Natural killer cell (primary cell): Measurements from ENCODE around the gene TMEM61. TPM values are rescaled to one million over a fixed set of nuclear protein-coding genes. Genes with fewer than 3 reads are reported as not detected.

ENCODE experiments used
- ATAC-seq, 3 donors: fragments of 150-1000 bp in 2 of 3; fragments of 200-7000 bp in 1 of 3; cut with Tn5 transposase; 1 replicate in 1 of 3; 2 replicates in 2 of 3; pipeline ENCODE4 v1.10.0; 2021; ENCODE audit warnings: mild to moderate bottlenecking in 2 of 3, moderate library complexity in 2 of 3
- DNase-seq, 2 donors: peaks; one replicate each; pipeline versions ENCODE4 v3.0.0 to v3.0.0-alpha.2; 2013 to 2021; ENCODE audit warnings: mixed read lengths in 1 of 2
- H3K27ac ChIP-seq: one replicate; pipeline ENCODE4 v1.5.1; 2013; ENCODE audit warnings: mild to moderate bottlenecking, low read length
- H3K27me3 ChIP-seq: one replicate; pipeline ENCODE4 v1.6.1; 2013; ENCODE audit warnings: low read length; ENCODE audit not compliant: control insufficient read depth, insufficient read depth
- H3K36me3 ChIP-seq: one replicate; pipeline ENCODE4 v1.6.1; 2013; ENCODE audit warnings: low read length; ENCODE audit not compliant: control insufficient read depth, insufficient read depth
- H3K4me1 ChIP-seq: one replicate; pipeline ENCODE4 v1.6.1; 2013; ENCODE audit warnings: low read length; ENCODE audit not compliant: control insufficient read depth, insufficient read depth
- H3K4me3 ChIP-seq: one replicate; pipeline ENCODE4 v1.5.1; 2013; ENCODE audit warnings: low read length
- H3K9me3 ChIP-seq: one replicate; pipeline ENCODE4 v1.6.1; 2013; ENCODE audit warnings: low read length; ENCODE audit not compliant: control insufficient read depth, insufficient read depth
- H3K27ac Mint-ChIP-seq, 2 donors: one replicate each; pipeline ENCODE4 v1.8.0; 2022; ENCODE audit warnings: mild to moderate bottlenecking in 2 of 2, mixed read lengths in 2 of 2, moderate library complexity in 1 of 2
- H3K27me3 Mint-ChIP-seq, 2 donors: one replicate each; pipeline ENCODE4 v1.8.0; 2022; ENCODE audit warnings: low read depth in 2 of 2, mixed read lengths in 2 of 2
- H3K36me3 Mint-ChIP-seq: one replicate; pipeline ENCODE4 v1.8.0; 2022; ENCODE audit warnings: mixed read lengths
- H3K4me1 Mint-ChIP-seq, 2 donors: one replicate each; pipeline ENCODE4 v1.8.0; 2022; ENCODE audit warnings: mixed read lengths in 2 of 2
- H3K4me3 Mint-ChIP-seq: one replicate; pipeline ENCODE4 v1.8.0; 2022; ENCODE audit warnings: mild to moderate bottlenecking, moderate library complexity, mixed read lengths
- H3K9me3 Mint-ChIP-seq, 2 donors: one replicate each; pipeline ENCODE4 v1.8.0; 2022; ENCODE audit warnings: mixed read lengths in 2 of 2
- WGBS: methylation state at CpG from one replicate; pipeline ENCODE4 v1.1.7; 2013; ENCODE audit warnings: missing lambda C conversion rate; ENCODE audit not compliant: insufficient coverage; 5-methylcytosine and 5-hydroxymethylcytosine counted together
- intact Hi-C: fragments of 100-400 bp; cut with micrococcal nuclease; formaldehyde crosslinking; loops from one replicate; pipeline ENCODE4 v1.14.2; 2022
- total RNA-seq, 4 donors: library from RNA; stranded (reverse); fragments of 120-200 nt in 1 of 4; gene quantifications; one replicate each; pipeline versions ENCODE4 v1.2.3 to v1.2.4, GENCODE V29; 2013 to 2022
- TF ChIP-seq, protein P1 (sequence below): fragments of 200-600 bp; IDR thresholded peaks from one replicate; pipeline ENCODE4 v1.8.0; 2022; ENCODE audit warnings: antibody characterized with exemption

TMEM61 gene
- total RNA-seq, 3 donors from 2014 or later (not counting 1 experiment from before 2014, with no cell fraction given), result not detected

DNA sequence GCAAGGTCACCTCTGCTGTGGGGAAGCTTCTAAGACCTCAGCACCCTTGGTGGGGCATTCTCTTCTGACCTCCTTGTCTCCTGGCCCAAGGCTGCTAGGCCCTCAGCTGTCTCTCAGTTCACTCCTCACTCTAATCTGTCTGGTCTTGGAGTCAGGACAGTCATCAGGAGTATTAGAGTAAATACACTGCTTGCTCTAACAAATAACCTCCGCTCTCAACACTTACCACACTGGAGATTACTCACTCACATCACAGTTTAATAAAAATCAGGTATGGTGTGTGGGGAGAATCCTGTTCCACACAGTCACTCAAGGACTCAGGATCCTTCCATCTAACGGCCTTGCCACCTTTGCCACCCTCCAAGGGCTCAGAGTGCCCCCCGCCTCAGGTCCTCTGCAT is 26.6 kb upstream of the TMEM61 start:
- no peak overlapping the region for H3K4me3 Mint-ChIP-seq
- DNase-seq (no peak), ATAC-seq (no peak)
- no peaks in the 10 kb centered on the region for H3K36me3 ChIP-seq
- peaks cover 11 to 13% of the 10 kb centered on the region in 2 donors for H3K4me1 Mint-ChIP-seq
- peaks cover 2% of the 10 kb centered on the region in 2 donors for H3K9me3 Mint-ChIP-seq
- 76% methylated on average over 2 of the region's 3 CpGs for WGBS
- H3K27me3 ChIP-seq, result no peaks in the 10 kb centered on the region
- H3K4me1 ChIP-seq, result peaks cover 7% of the 10 kb centered on the region
- peaks cover 14 to 33% of the 10 kb centered on the region in 2 donors for H3K27me3 Mint-ChIP-seq
- TF ChIP-seq, protein P1, sequence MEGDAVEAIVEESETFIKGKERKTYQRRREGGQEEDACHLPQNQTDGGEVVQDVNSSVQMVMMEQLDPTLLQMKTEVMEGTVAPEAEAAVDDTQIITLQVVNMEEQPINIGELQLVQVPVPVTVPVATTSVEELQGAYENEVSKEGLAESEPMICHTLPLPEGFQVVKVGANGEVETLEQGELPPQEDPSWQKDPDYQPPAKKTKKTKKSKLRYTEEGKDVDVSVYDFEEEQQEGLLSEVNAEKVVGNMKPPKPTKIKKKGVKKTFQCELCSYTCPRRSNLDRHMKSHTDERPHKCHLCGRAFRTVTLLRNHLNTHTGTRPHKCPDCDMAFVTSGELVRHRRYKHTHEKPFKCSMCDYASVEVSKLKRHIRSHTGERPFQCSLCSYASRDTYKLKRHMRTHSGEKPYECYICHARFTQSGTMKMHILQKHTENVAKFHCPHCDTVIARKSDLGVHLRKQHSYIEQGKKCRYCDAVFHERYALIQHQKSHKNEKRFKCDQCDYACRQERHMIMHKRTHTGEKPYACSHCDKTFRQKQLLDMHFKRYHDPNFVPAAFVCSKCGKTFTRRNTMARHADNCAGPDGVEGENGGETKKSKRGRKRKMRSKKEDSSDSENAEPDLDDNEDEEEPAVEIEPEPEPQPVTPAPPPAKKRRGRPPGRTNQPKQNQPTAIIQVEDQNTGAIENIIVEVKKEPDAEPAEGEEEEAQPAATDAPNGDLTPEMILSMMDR, result no peak
- no peak overlapping the region for H3K27ac ChIP-seq
- intact Hi-C loops, result no loop called here
- H3K4me3 ChIP-seq, result no peak overlapping the region
- H3K36me3 Mint-ChIP-seq, result no peaks in the 10 kb centered on the region
- H3K27ac Mint-ChIP-seq, result no peak overlapping the region
- peaks cover 4% of the 10 kb centered on the region for H3K9me3 ChIP-seq

DNA sequence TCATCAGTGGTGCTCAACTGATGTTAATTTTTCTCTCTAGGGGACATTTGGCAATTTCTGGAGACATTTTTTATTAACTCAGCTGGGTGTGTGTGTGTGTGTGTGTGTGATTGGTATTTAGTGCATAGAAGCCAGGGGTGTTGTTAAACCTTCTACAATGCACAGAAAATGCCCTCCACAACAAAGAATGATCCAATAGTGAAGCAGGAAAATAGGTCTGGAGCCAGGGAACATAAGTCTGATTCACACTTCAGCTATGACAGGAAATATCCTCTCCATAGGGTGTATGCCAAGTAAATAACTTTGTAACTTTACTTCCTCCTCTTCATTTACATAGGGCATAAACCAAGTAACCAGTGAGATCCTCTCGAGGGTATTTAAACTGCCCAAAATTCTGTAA is 25.1 kb upstream of the TMEM61 start:
- TF ChIP-seq, protein P1, result no peak
- Histone ChIP-seq H3K36me3 (no peaks in the 10 kb centered on the region), H3K27me3 (peaks cover 2% of the 10 kb centered on the region), H3K4me1 (peaks cover 6% of the 10 kb centered on the region), H3K4me3 (no peak overlapping the region), H3K27ac (no peak overlapping the region), H3K9me3 (peaks cover 4% of the 10 kb centered on the region)
- H3K4me3 Mint-ChIP-seq, result no peak overlapping the region
- peaks cover 6 to 8% of the 10 kb centered on the region in 2 donors for H3K4me1 Mint-ChIP-seq
- 56% methylated on average over 1 of the region's 1 CpG for WGBS
- peaks cover 2% of the 10 kb centered on the region in 2 donors for H3K9me3 Mint-ChIP-seq
- intact Hi-C loops, result no loop called here
- DNase-seq (no peak), ATAC-seq (no peak)
- no peak overlapping the region for H3K27ac Mint-ChIP-seq
- H3K36me3 Mint-ChIP-seq, result no peaks in the 10 kb centered on the region
- peaks cover 16 to 47% of the 10 kb centered on the region in 2 donors for H3K27me3 Mint-ChIP-seq

DNA sequence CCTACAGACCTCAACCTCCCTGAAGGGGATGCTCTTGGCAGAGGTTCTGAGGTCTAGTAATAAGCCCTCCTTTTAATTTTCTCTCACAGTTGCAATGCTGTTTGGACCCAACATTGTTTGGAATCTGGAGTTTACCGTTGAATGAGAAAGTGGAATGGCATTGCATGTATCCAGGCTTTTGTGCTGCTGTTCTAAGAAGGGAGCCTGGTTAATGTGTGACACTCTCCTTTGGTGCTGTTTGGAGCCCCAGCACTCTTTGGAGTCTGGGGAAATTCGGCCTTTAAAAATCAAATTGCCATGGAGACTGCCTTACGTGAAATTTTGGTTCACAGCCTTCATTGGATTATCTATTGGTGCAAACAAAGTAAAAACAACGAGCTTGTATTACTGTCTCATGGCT is 23.7 kb upstream of the TMEM61 start:
- Histone ChIP-seq H3K9me3 (peaks cover 4% of the 10 kb centered on the region), H3K4me1 (no peaks in the 10 kb centered on the region), H3K4me3 (no peak overlapping the region), H3K27me3 (peaks cover 2% of the 10 kb centered on the region), H3K27ac (no peak overlapping the region), H3K36me3 (no peaks in the 10 kb centered on the region)
- H3K36me3 Mint-ChIP-seq, result no peaks in the 10 kb centered on the region
- H3K4me3 Mint-ChIP-seq, result no peak overlapping the region
- TF ChIP-seq, protein P1, result no peak
- peaks cover 16 to 48% of the 10 kb centered on the region in 2 donors for H3K27me3 Mint-ChIP-seq
- DNase-seq (no peak), ATAC-seq (no peak)
- intact Hi-C loops, result no loop called here
- no peaks in the 10 kb centered on the region for H3K4me1 Mint-ChIP-seq
- 91% methylated on average over 4 of the region's 4 CpGs for WGBS
- H3K27ac Mint-ChIP-seq, result no peak overlapping the region
- peaks cover 2% of the 10 kb centered on the region in 2 donors for H3K9me3 Mint-ChIP-seq

DNA sequence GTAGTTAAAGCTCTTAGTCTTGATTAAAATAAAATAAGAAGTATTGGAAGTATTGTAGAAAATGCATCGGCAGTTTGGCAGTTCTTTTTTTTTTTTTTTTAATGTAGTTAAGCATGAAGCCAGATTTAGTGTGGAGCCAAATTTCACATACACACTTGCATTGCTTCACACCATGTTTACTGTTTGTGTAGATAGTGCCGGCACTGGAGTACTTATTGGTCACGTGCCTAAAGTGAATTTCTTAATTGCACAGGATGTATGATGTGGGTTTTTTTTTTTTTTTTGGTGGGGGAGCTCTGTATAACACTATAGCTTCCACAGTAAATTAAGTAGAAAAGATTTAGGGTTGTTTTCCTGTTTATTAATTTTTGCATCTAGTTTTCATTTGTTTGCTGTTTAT is 21.2 kb upstream of the TMEM61 start:
- Histone ChIP-seq H3K9me3 (peaks cover 4% of the 10 kb centered on the region), H3K27ac (no peak overlapping the region), H3K4me1 (no peaks in the 10 kb centered on the region), H3K36me3 (no peaks in the 10 kb centered on the region), H3K27me3 (peaks cover 2% of the 10 kb centered on the region), H3K4me3 (no peak overlapping the region)
- TF ChIP-seq, protein P1, result no peak
- no peak for DNase-seq
- WGBS, result 100% methylated on average over 1 of the region's 3 CpGs
- H3K27ac Mint-ChIP-seq, result no peak overlapping the region
- H3K4me1 Mint-ChIP-seq, result no peaks in the 10 kb centered on the region
- intact Hi-C loops, result no loop called here
- H3K36me3 Mint-ChIP-seq, result no peaks in the 10 kb centered on the region
- H3K27me3 Mint-ChIP-seq, result peaks cover 16 to 48% of the 10 kb centered on the region in 2 donors
- peaks cover 2% of the 10 kb centered on the region in 2 donors for H3K9me3 Mint-ChIP-seq
- no peak overlapping the region for H3K4me3 Mint-ChIP-seq
- no peak for ATAC-seq
